B cell (primary cell): ENCODE data around the gene MX1. TPM values are rescaled to one million over a fixed set of nuclear protein-coding genes. Genes with fewer than 3 reads are reported as not detected.

Experiments
- ATAC-seq: fragments of 200-7000 bp; cut with Tn5 transposase; one replicate; pipeline ENCODE4 v1.10.0; 2021; ENCODE audit warnings: low read depth, mild to moderate bottlenecking, moderate number of reproducible peaks, moderate library complexity
- CTCF ChIA-PET: fragments of 350-600 bp; sonication (Branson Sonifier 250); formaldehyde crosslinking; loops from one replicate; lab custom pipeline; 2021; ENCODE audit warnings: antibody characterized with exemption, inconsistent platforms; lab: Charles Lee
- POLR2A ChIA-PET: fragments of 350-600 bp; sonication (Branson Sonifier 250); formaldehyde crosslinking; loops from one replicate; lab custom pipeline; 2021; ENCODE audit warnings: antibody characterized with exemption; lab: Charles Lee
- DNase-seq: peaks from one replicate; pipeline ENCODE4 v3.0.0; 2013
- H2AFZ ChIP-seq: 2 replicates; pipeline ENCODE4 v1.6.1; 2012; ENCODE audit warnings: mild to moderate bottlenecking, low read depth, low read length; ENCODE audit not compliant: insufficient read depth, poor library complexity, severe bottlenecking
- H3K27ac ChIP-seq, 2 donors: 1 replicate in 1 of 2; 2 replicates in 1 of 2; pipeline ENCODE4 v1.5.1; 2012 to 2013; ENCODE audit warnings: low read length in 2 of 2, mild to moderate bottlenecking in 2 of 2, moderate library complexity in 1 of 2
- H3K27me3 ChIP-seq, 4 experiments: fragments of 200-600 bp in 1 of 4; sonication (generic) in 1 of 4; replicated peaks in 1 of 4; 1 replicate in 2 of 4; 2 replicates in 2 of 4; pipeline versions ENCODE4 v1.6.1 to v1.7.0; 2013 to 2016; ENCODE audit warnings: low read length in 3 of 4, mild to moderate bottlenecking in 2 of 4, mixed read lengths in 1 of 4, moderate library complexity in 1 of 4; ENCODE audit not compliant: insufficient read depth in 4 of 4, control insufficient read depth in 3 of 4; ENCODE audit errors: control extremely low read depth in 1 of 4
- H3K36me3 ChIP-seq, 2 experiments: replicated peaks in 1 of 2; 1 replicate in 1 of 2; 2 replicates in 1 of 2; pipeline versions ENCODE4 v1.6.1 to v1.7.1; 2013; ENCODE audit warnings: low read length in 1 of 2; ENCODE audit not compliant: insufficient read depth in 2 of 2, control insufficient read depth in 1 of 2; ENCODE audit errors: control extremely low read depth in 1 of 2, extremely low read depth in 1 of 2
- H3K4me1 ChIP-seq, 2 donors: fragments of 200-600 bp in 1 of 2; sonication (generic) in 1 of 2; 1 replicate in 1 of 2; 2 replicates in 1 of 2; pipeline versions ENCODE4 v1.5.1 to v1.6.1; 2013 to 2017; ENCODE audit warnings: low read length in 2 of 2; ENCODE audit not compliant: control insufficient read depth in 2 of 2, insufficient read depth in 2 of 2
- H3K4me2 ChIP-seq: replicated peaks from 2 replicates; pipeline ENCODE3; 2012; ENCODE audit warnings: mild to moderate bottlenecking, low read depth, low read length; ENCODE audit not compliant: poor library complexity, severe bottlenecking
- H3K4me3 ChIP-seq, 5 experiments: fragments of 200-600 bp in 1 of 5; sonication (generic) in 1 of 5; 1 replicate in 3 of 5; 2 replicates in 2 of 5; pipeline versions ENCODE4 v1.5.1 to v1.7.0; 2011 to 2016; ENCODE audit warnings: low read length in 4 of 5, mild to moderate bottlenecking in 4 of 5, low read depth in 2 of 5, control low read depth in 1 of 5, moderate library complexity in 1 of 5; ENCODE audit not compliant: insufficient read depth in 1 of 5; ENCODE audit errors: control extremely low read depth in 1 of 5, extremely low read depth in 1 of 5
- H3K79me2 ChIP-seq: fragments of 200-600 bp; sonication (generic); one replicate; pipeline ENCODE4 v1.6.0; 2016; ENCODE audit warnings: low read length; ENCODE audit not compliant: control insufficient read depth, insufficient read depth
- H3K9ac ChIP-seq: fragments of 200-600 bp; sonication (generic); 2 replicates; pipeline ENCODE4 v1.6.1; 2017; ENCODE audit warnings: mild to moderate bottlenecking, low read length, moderate library complexity
- H3K9me3 ChIP-seq, 3 donors: one replicate each; pipeline versions ENCODE4 v1.6.1 to v1.7.1; 2013; ENCODE audit warnings: low read length in 2 of 3; ENCODE audit not compliant: control insufficient read depth in 2 of 3, insufficient read depth in 1 of 3; ENCODE audit errors: control extremely low read depth in 1 of 3
- H4K20me1 ChIP-seq: 2 replicates; pipeline ENCODE4 v1.6.0; 2012; ENCODE audit warnings: mild to moderate bottlenecking, low read length; ENCODE audit not compliant: insufficient read depth, control insufficient read depth, poor library complexity, severe bottlenecking
- H3K27ac Mint-ChIP-seq: one replicate; pipeline ENCODE4 v1.8.0; 2021; ENCODE audit warnings: mixed read lengths
- H3K27me3 Mint-ChIP-seq: one replicate; pipeline ENCODE4 v1.8.0; 2021; ENCODE audit warnings: mixed read lengths
- H3K4me1 Mint-ChIP-seq: one replicate; pipeline ENCODE4 v1.8.0; 2021; ENCODE audit warnings: mixed read lengths
- H3K4me3 Mint-ChIP-seq: one replicate; pipeline ENCODE4 v1.8.0; 2021; ENCODE audit warnings: mixed read lengths
- H3K9me3 Mint-ChIP-seq: one replicate; pipeline ENCODE4 v1.8.0; 2022; ENCODE audit warnings: mixed read lengths; ENCODE audit not compliant: insufficient read depth
- EZH2 ChIP-seq: IDR thresholded peaks from 2 replicates; pipeline ENCODE4 v1.6.1; 2012; ENCODE audit warnings: borderline replicate concordance, low read depth, mild to moderate bottlenecking, moderate library complexity, low read length; ENCODE audit not compliant: insufficient read depth, poor library complexity, severe bottlenecking
- WGBS: methylation state at CpG from one replicate; pipeline ENCODE4 v1.1.5; 2013; ENCODE audit warnings: missing lambda C conversion rate; ENCODE audit not compliant: insufficient coverage; 5-methylcytosine and 5-hydroxymethylcytosine counted together
- intact Hi-C: fragments of 100-400 bp; cut with micrococcal nuclease; formaldehyde crosslinking; loops from one replicate; pipeline ENCODE4 v1.10.0; 2022
- polyA plus RNA-seq: library from polyadenylated mRNA; depleted of rRNA; stranded (reverse); fragments of >200 nt; gene quantifications from 2 replicates; pipeline ENCODE4 v1.2.3, GENCODE V29; 2012
- total RNA-seq, 2 donors: library from RNA; stranded (reverse); fragments of 120-200 nt in 1 of 2; gene quantifications; 1 replicate in 1 of 2; 2 replicates in 1 of 2; pipeline versions ENCODE4 v1.2.3 to v1.2.4, GENCODE V29; 2013 to 2022
- TF ChIP-seq, protein P1 (sequence below): fragments of 200-600 bp; IDR thresholded peaks from one replicate; pipeline ENCODE4 v1.8.0; 2022; ENCODE audit warnings: antibody characterized with exemption, mild to moderate bottlenecking

Gene MX1
- total and polyA plus RNA-seq, 2 donors (not counting 1 experiment from before 2014, with no cell fraction given): 57.6 to 62.9 TPM

DNA sequence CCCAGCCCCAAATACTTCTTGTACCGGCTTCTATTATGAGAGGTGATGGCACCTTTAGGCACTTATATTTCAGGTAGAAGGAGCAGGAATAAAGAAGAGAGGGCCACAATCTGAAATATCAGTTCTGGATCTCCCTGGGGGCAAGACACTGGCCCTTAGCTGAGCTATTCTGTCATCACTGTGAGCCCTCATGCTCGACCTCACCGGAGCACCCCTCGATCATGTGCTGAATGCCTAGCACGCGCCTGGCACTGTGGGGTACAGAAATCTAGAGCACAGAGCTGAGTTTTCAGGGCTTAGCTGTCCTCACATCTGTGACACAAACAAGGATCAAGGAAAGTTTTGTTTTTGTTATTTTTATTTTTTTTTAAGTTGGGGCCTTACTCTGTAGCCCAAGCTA, 7.6 kb upstream of the MX1 start:
- CTCF ChIA-PET: interaction anchor here (1.4 to 1.9 kb wide), 4 partner anchors 11 to 135 kb away, joined by 3 to 11 read pairs (median 4); no protein-coding TSS in a partner anchor
- POLR2A ChIA-PET: interaction anchor here (0.6 to 1.2 kb wide), 2 partner anchors 49 to 249 kb away, joined by 3 to 5 read pairs; no protein-coding TSS in a partner anchor
- Histone ChIP-seq H3K4me1 (peaks cover 33 to 36% of the 10 kb centered on the region in 2 donors), H3K4me2 (no peak overlapping the region), H3K9me3 (peaks cover 0 to 2% (median 0%) of the 10 kb centered on the region in 3 donors), H3K9ac (no peak overlapping the region), H3K36me3 (no peaks in the 10 kb centered on the region), H3K4me3 (no peak overlapping the region), H3K27ac (peak overlapping the region in 1 of 2 donors; percentile 39), H3K79me2 (no peaks in the 10 kb centered on the region), H2AFZ (no peak overlapping the region), H4K20me1 (no peaks in the 10 kb centered on the region), H3K27me3 (no peaks in the 10 kb centered on the region)
- Mint-ChIP-seq H3K27me3 (no peaks in the 10 kb centered on the region), H3K27ac (peak overlapping the region; percentile 33), H3K4me1 (peaks cover 38% of the 10 kb centered on the region), H3K9me3 (peaks cover 4% of the 10 kb centered on the region), H3K4me3 (no peak overlapping the region)
- no peak for DNase-seq
- TF ChIP-seq, protein P1, sequence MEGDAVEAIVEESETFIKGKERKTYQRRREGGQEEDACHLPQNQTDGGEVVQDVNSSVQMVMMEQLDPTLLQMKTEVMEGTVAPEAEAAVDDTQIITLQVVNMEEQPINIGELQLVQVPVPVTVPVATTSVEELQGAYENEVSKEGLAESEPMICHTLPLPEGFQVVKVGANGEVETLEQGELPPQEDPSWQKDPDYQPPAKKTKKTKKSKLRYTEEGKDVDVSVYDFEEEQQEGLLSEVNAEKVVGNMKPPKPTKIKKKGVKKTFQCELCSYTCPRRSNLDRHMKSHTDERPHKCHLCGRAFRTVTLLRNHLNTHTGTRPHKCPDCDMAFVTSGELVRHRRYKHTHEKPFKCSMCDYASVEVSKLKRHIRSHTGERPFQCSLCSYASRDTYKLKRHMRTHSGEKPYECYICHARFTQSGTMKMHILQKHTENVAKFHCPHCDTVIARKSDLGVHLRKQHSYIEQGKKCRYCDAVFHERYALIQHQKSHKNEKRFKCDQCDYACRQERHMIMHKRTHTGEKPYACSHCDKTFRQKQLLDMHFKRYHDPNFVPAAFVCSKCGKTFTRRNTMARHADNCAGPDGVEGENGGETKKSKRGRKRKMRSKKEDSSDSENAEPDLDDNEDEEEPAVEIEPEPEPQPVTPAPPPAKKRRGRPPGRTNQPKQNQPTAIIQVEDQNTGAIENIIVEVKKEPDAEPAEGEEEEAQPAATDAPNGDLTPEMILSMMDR: no peak
- TF ChIP-seq EZH2: no peak
- WGBS: 95% methylated on average over 5 of the region's 6 CpGs
- intact Hi-C loops: no loop called here
- ATAC-seq: no peak

DNA sequence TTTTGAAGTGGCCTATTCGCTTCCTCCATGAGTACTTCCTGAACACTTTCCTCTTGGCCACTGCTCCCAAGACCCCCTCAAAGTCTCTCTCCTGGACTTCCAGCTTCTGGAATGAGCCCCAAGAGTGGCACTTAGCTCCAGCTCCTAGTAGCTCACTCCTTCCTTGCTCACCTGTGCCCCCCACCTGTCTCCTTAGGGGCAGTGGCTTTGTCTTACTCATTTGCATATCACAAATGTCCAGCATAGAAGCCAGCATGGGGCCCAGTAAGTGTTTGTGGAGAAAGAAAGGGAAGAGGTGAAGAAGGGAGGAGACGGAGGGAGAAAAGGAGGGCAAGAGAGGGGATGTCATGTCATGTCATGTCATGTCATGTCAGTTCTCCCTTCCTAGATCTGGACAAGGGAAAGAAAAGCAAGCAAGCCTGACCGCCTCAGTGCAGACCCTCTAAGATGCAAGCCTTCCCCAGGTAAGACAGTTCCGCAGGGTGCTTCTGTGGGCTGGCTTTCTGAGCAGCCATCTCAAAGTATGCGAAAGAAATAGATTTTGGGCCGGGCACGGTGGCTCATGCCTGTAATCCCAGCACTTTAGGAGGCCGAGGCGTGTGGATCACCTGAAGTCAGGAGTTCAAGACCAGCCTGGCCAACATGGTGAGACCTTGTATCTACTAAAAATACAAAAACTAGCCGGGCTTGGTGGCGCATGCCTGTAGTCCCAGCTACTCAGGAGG, 6.9 kb upstream of the MX1 start:
- peaks cover 46% of the 10 kb centered on the region for H3K4me1 Mint-ChIP-seq
- ChIA-PET POLR2A (interaction anchor here (1.2 kb wide), 1 partner anchor 49 kb away, joined by 5 read pairs; no protein-coding TSS in a partner anchor), CTCF (interaction anchor here (1.4 to 1.9 kb wide), 3 partner anchors 41 to 136 kb away, joined by 3 to 11 read pairs (median 4); no protein-coding TSS in a partner anchor)
- no peak overlapping the region for H2AFZ ChIP-seq
- no peak overlapping the region for H3K4me2 ChIP-seq
- peak overlapping the region; percentile 32 for H3K4me3 Mint-ChIP-seq
- H3K27me3 ChIP-seq: no peaks in the 10 kb centered on the region
- no peaks in the 10 kb centered on the region for H3K27me3 Mint-ChIP-seq
- H3K79me2 ChIP-seq: no peaks in the 10 kb centered on the region
- peaks cover 40 to 44% of the 10 kb centered on the region in 2 donors for H3K4me1 ChIP-seq
- H3K4me3 ChIP-seq: no peak overlapping the region
- H3K27ac Mint-ChIP-seq: peak overlapping the region; percentile 56
- no peak for DNase-seq
- H3K36me3 ChIP-seq: no peaks in the 10 kb centered on the region
- WGBS: 98% methylated on average over 8 of the region's 11 CpGs
- H3K9ac ChIP-seq: no peak overlapping the region
- no peak for ATAC-seq
- no peaks in the 10 kb centered on the region for H4K20me1 ChIP-seq
- intact Hi-C loops: no loop called here
- TF ChIP-seq, protein P1: no peak
- no peak for TF ChIP-seq EZH2
- peaks cover 2% of the 10 kb centered on the region for H3K9me3 Mint-ChIP-seq
- H3K9me3 ChIP-seq: peaks cover 0 to 2% (median 0%) of the 10 kb centered on the region in 3 donors
- H3K27ac ChIP-seq: no peak overlapping the region
